ENCODE measurements around the gene CDH5.

- TF ChIP-seq CTCF (IDR thresholded peaks at IDR 0.05; ENCODE audit: extremely low read depth in 1 of 2, insufficient read depth in 1 of 2, low read depth in 1 of 2, low read length in 2 of 2) (no peak), MAX (IDR thresholded peaks at IDR 0.05; ENCODE audit: insufficient read depth, insufficient read length) (no peak), EZH2 (IDR thresholded peaks at IDR 0.05; ENCODE audit: borderline replicate concordance, low read depth, low read length, severe bottlenecking) (no peak), JUN (IDR thresholded peaks at IDR 0.05; ENCODE audit: borderline replicate concordance, insufficient read depth, insufficient read length, low read depth) (no peak), POLR2AphosphoS5 (IDR thresholded peaks at IDR 0.05; ENCODE audit: insufficient read depth, low read depth, low read length) (no peak)
These were observed 42.7 kb downstream of the CDH5 start for GRCh38 chr16:66409156-66409555.

All from endothelial cell of umbilical vein (primary cell).